ENCODE measurements around the gene AFAP1.

DNA sequence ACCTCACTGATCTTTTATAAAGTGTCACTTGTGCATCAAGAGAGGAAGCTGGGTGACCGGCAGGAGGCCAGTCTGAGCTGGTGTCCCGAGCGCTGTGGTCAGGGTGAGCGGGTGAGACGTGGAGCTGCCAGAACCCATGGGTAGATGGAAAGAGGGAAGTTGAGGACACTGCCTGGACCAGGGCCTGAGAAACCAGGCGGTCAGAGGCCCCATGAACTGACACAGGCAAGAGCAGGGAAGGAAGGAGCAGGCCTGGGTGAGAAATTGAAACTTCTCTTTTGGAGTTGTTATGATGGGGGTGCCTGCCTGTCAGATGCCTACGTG is 192.6 kb downstream of the AFAP1 start:
- TF ChIP-seq CTCF (IDR thresholded peaks at IDR 0.05) (no peak), POLR2AphosphoS5 (IDR thresholded peaks at IDR 0.05) (no peak), POLR2A (IDR thresholded peaks at IDR 0.05) (no peak), EP300 (IDR thresholded peaks at IDR 0.05; ENCODE audit: low read depth) (no peak)

Data from transverse colon (tissue), 4 donors.